ENCODE results near the gene DLX5.

GRCh38 chr7:97003262-97004246 lies 21.1 kb downstream of the DLX5 start:
- TF ChIP-seq GATA3 (IDR thresholded peaks at IDR 0.05; ENCODE audit: low read depth, low read length) (no peak), GATA2 (IDR thresholded peaks at IDR 0.05; ENCODE audit: low read depth, low read length) (no peak)

All from SH-SY5Y (cell line).